ENCODE results near the gene MGST2. TPM values are rescaled to one million over a fixed set of nuclear protein-coding genes. Genes with fewer than 3 reads are reported as not detected.

The MGST2 gene
- total and polyA plus RNA-seq, 10 of the 15 experiments (the other 5 are each of a cell fraction or from before 2014, with no cell fraction given), result 19.0 to 50.1 (median 30.6) TPM

- TF ChIP-seq CUX1 (IDR thresholded peaks at IDR 0.05; ENCODE audit: insufficient replicate concordance, low read depth, low read length), result no peak
- TF ChIP-seq IRF4 (IDR thresholded peaks at IDR 0.05; ENCODE audit: low read depth, low read length), result no peak
These were observed 73.4 kb downstream of the MGST2 start (continued) for GRCh38 chr4:139738846-139739613.

DNA sequence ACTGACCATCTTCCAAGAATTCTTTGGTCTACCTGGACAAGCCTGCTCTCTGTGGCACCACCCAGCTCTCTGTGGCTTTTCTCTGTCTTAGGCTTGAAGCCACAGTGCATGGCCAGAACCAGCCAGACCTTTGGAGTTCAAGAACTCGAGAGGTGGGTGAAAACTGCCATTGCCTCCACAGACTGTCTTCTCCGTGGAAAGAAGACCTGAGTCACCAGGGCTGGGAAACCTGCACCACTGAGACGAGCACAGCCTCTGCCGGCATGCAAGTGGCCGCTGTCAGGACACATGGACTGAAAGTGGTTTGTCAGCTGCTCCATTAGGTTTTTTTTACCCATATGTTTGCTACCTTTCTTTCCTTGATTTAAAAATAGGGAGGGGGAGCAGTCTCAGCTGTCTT, 74.5 kb downstream of the MGST2 start:
- Histone ChIP-seq H3K27me3 (replicated peaks in 1 of 2; ENCODE audit: control insufficient read depth in 2 of 2, insufficient read depth in 2 of 2, low read length in 1 of 2) (peaks cover 2 to 12% of the 10 kb centered on the region in 2 experiments; a peak in 3 of 4 replicates), H2AFZ (ENCODE audit: control insufficient read depth, low read depth, low read length) (no peak overlapping the region), H3K36me3 (ENCODE audit: control insufficient read depth in 2 of 2, insufficient read depth in 2 of 2, low read length in 1 of 2) (no peaks in the 10 kb centered on the region), H3K9ac (ENCODE audit: control insufficient read depth, insufficient read depth, low read length) (no peak overlapping the region), H3K4me3 (no peak overlapping the region), H3K4me1 (ENCODE audit: control insufficient read depth, insufficient read depth, low read length) (no peaks in the 10 kb centered on the region), H3K27ac (ENCODE audit: control insufficient read depth, insufficient read depth) (no peak overlapping the region), H3K9me3 (replicated peaks; ENCODE audit: control insufficient read depth, insufficient read depth, low read length) (no peaks in the 10 kb centered on the region), H3K4me2 (ENCODE audit: control insufficient read depth, insufficient read depth) (no peak overlapping the region), H3K79me2 (ENCODE audit: control insufficient read depth, insufficient read depth, low read length) (no peaks in the 10 kb centered on the region), H4K20me1 (ENCODE audit: control insufficient read depth, insufficient read depth) (no peaks in the 10 kb centered on the region)
- WGBS (ENCODE audit: insufficient coverage, insufficient replicate concordance, low lambda C conversion rate, missing lambda C conversion rate), result 30% methylated on average over 5 of the region's 5 CpGs
- BruUV-seq (replicated peaks), result no TSS peak
- in situ Hi-C loops (cut with MboI), result no loop called here
- DNase-seq (ENCODE audit: low read depth, low spot score) (no peak), FAIRE-seq (no peak), ATAC-seq (no peak)
- ChIA-PET RAD21 (ENCODE audit: unreplicated experiment) (no interaction called here), SMC1A (ENCODE audit: uncharacterized antibody, unreplicated experiment) (interaction anchor here (0.7 kb wide), 1 partner anchor 28 kb away, joined by 3 read pairs; no protein-coding TSS in a partner anchor), POLR2A (no interaction called here), CTCF (no interaction called here)
- intact Hi-C loops (cut with micrococcal nuclease; ENCODE audit: unreplicated experiment), result no loop called here
- TF ChIP-seq FOXK2 (IDR thresholded peaks at IDR 0.05) (no peak), ZNF24 (IDR thresholded peaks at IDR 0.05) (no peak), POLR2AphosphoS5 (IDR thresholded peaks at IDR 0.05; ENCODE audit: low read length) (no peak), CHD4 (IDR thresholded peaks at IDR 0.05) (no peak), ZZZ3 (IDR thresholded peaks at IDR 0.05; ENCODE audit: control insufficient read depth, insufficient read length, low read depth) (no peak), SREBF2 (IDR thresholded peaks at IDR 0.05; ENCODE audit: low read length) (no peak), CTCF (IDR thresholded peaks at IDR 0.05 in 2 of 3, conservative IDR thresholded peaks at IDR 0.05 in 1 of 3; ENCODE audit: control insufficient read depth in 2 of 3, extremely low read depth in 1 of 3, insufficient read depth in 1 of 3, low read depth in 3 of 3, low read length in 3 of 3) (no peak), HCFC1 (IDR thresholded peaks at IDR 0.05; ENCODE audit: low read length) (no peak)
- TF ChIP-seq, protein P1, sequence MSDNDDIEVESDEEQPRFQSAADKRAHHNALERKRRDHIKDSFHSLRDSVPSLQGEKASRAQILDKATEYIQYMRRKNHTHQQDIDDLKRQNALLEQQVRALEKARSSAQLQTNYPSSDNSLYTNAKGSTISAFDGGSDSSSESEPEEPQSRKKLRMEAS (IDR thresholded peaks at IDR 0.05; ENCODE audit: low read depth, low read length), result no peak
